K562 (cell line): Measurements from ENCODE around the gene PCF11. TPM values are rescaled to one million over a fixed set of nuclear protein-coding genes. Genes with fewer than 3 reads are reported as not detected.
A peak's percentile ranks its signal among the peaks of the same experiment; 100 is the strongest.

Experiments
- CTBP1 ChIP-seq: fragments of 450-650 bp; IDR thresholded peaks from 2 replicates; pipeline ENCODE4 v1.6.1; 2016; ENCODE audit warnings: borderline replicate concordance
- DPF2 ChIP-seq: fragments of 450-650 bp; IDR thresholded peaks from 2 replicates; pipeline ENCODE4 v1.6.1; 2016
- E2F1 ChIP-seq: sonication (generic); formaldehyde crosslinking; IDR thresholded peaks from 2 replicates; pipeline ENCODE4 v1.8.1; 2023; ENCODE audit warnings: mild to moderate bottlenecking, missing genetic modification reagents, moderate library complexity
- E2F6 ChIP-seq, 2 experiments: IDR thresholded peaks; 2 replicates each; pipeline ENCODE4 v1.6.1; 2011; ENCODE audit warnings: borderline replicate concordance in 1 of 2, control low read depth in 1 of 2, low read depth in 1 of 2, low read length in 1 of 2, mild to moderate bottlenecking in 1 of 2, mixed read lengths in 1 of 2, moderate library complexity in 1 of 2; ENCODE audit not compliant: insufficient read depth in 1 of 2, insufficient read length in 1 of 2, poor library complexity in 1 of 2, severe bottlenecking in 1 of 2; ENCODE audit errors: extremely low read depth in 1 of 2
- EHMT2 ChIP-seq: fragments of 450-650 bp; IDR thresholded peaks from 2 replicates; pipeline ENCODE4 v1.6.1; 2018; ENCODE audit warnings: antibody characterized with exemption
- IRF2 ChIP-seq: sonication (generic); formaldehyde crosslinking; IDR thresholded peaks from 2 replicates; pipeline ENCODE4 v1.8.1; 2022; ENCODE audit warnings: mild to moderate bottlenecking, missing genetic modification reagents
- MED1 ChIP-seq: sonication (generic); formaldehyde crosslinking; IDR thresholded peaks from 2 replicates; pipeline ENCODE4 v1.8.1; 2023; ENCODE audit warnings: missing genetic modification reagents, borderline replicate concordance
- NCOA1 ChIP-seq: fragments of 450-650 bp; IDR thresholded peaks from 2 replicates; pipeline ENCODE4 v1.6.1; 2016; ENCODE audit warnings: low read depth
- NKRF ChIP-seq: fragments of 450-650 bp; IDR thresholded peaks from 2 replicates; pipeline ENCODE4 v1.6.1; 2016; ENCODE audit warnings: borderline replicate concordance
- POLR2AphosphoS5 ChIP-seq: IDR thresholded peaks from 2 replicates; pipeline ENCODE4 v1.6.1; 2011; ENCODE audit warnings: mild to moderate bottlenecking, low read depth, low read length, moderate library complexity; ENCODE audit not compliant: control insufficient read depth, insufficient read depth
- SAFB2 ChIP-seq: fragments of 200-400 bp; formaldehyde crosslinking; IDR thresholded peaks from 2 replicates; pipeline ENCODE4 v1.6.1; 2018; ENCODE audit warnings: borderline replicate concordance, low read length, low read depth, moderate library complexity; ENCODE audit not compliant: severe bottlenecking
- SIN3A ChIP-seq, 2 experiments: fragments of 150-350 bp in 1 of 2; IDR thresholded peaks; 2 replicates each; pipeline ENCODE4 v1.6.1; 2011 to 2016; ENCODE audit warnings: borderline replicate concordance in 2 of 2, low read depth in 2 of 2, low read length in 2 of 2, mild to moderate bottlenecking in 2 of 2, moderate library complexity in 2 of 2; ENCODE audit not compliant: control insufficient read depth in 1 of 2
- SREBF2 ChIP-seq: sonication (generic); formaldehyde crosslinking; IDR thresholded peaks from 2 replicates; pipeline ENCODE4 v1.4.0; 2020; ENCODE audit warnings: mild to moderate bottlenecking, missing genetic modification reagents
- THRA ChIP-seq: fragments of 450-650 bp; IDR thresholded peaks from 2 replicates; pipeline ENCODE4 v1.6.1; 2017; ENCODE audit warnings: mild to moderate bottlenecking, moderate library complexity
- ZBTB8A ChIP-seq: fragments of 450-650 bp; IDR thresholded peaks from 2 replicates; pipeline ENCODE4 v1.6.1; 2018; ENCODE audit warnings: mild to moderate bottlenecking, moderate library complexity; ENCODE audit not compliant: partially characterized antibody
- ZC3H11A ChIP-seq: IDR thresholded peaks from 2 replicates; pipeline ENCODE4 v1.6.1; 2012; ENCODE audit warnings: low read depth, low read length, improper control_type of control experiment
- ZFX ChIP-seq: sonication (generic); formaldehyde crosslinking; IDR thresholded peaks from 2 replicates; pipeline ENCODE4 v1.8.0; 2022; ENCODE audit warnings: mild to moderate bottlenecking, missing genetic modification reagents, moderate library complexity
- ZNF217 ChIP-seq: sonication (generic); formaldehyde crosslinking; IDR thresholded peaks from 2 replicates; pipeline ENCODE4 v1.8.0; 2022; ENCODE audit warnings: mild to moderate bottlenecking, missing genetic modification reagents
- ZNF408 ChIP-seq: fragments of 250-450 bp; sonication (Bioruptor Pico); IDR thresholded peaks from 2 replicates; pipeline ENCODE4 v1.4.0; 2020; ENCODE audit warnings: low read depth, mild to moderate bottlenecking, moderate library complexity
- polyA plus RNA-seq, 8 experiments: library from polyadenylated mRNA; depleted of rRNA in 4 of 8; stranded (reverse) in 5 of 8; unstranded in 3 of 8; fragments of >200 nt; fragmentation: Nextera tagmentation in 2 of 8; fragmentation: Illumina TruSeq in 1 of 8; extraction: Ambion mirVana in 2 of 8; extraction: Trizol in 1 of 8; gene quantifications; 2 replicates each; pipeline versions ENCODE4 v1.2.1 to v1.2.3, GENCODE V29; 2011 to 2014; ENCODE audit warnings: inconsistent platforms in 1 of 8, missing spikeins in 1 of 8
- total RNA-seq, 7 experiments: library from RNA; depleted of rRNA in 6 of 7; stranded (reverse); fragments of >200 nt in 6 of 7; fragmentation: Illumina TruSeq in 2 of 7; extraction: Trizol in 2 of 7; gene quantifications; 2 replicates each; pipeline versions ENCODE4 v1.2.1 to v1.2.3, GENCODE V29; 2011 to 2021; ENCODE audit warnings: low replicate concordance in 1 of 7
- TF ChIP-seq, protein P1 (sequence below): sonication (generic); formaldehyde crosslinking; IDR thresholded peaks from 2 replicates; pipeline ENCODE4 v1.8.1; 2022; ENCODE audit warnings: missing genetic modification reagents

PCF11 gene
- total and polyA plus RNA-seq, 9 of the 15 experiments (the other 6 are each of a cell fraction or from before 2014, with no cell fraction given), result 9.3 to 91.6 (median 54.4) TPM

DNA sequence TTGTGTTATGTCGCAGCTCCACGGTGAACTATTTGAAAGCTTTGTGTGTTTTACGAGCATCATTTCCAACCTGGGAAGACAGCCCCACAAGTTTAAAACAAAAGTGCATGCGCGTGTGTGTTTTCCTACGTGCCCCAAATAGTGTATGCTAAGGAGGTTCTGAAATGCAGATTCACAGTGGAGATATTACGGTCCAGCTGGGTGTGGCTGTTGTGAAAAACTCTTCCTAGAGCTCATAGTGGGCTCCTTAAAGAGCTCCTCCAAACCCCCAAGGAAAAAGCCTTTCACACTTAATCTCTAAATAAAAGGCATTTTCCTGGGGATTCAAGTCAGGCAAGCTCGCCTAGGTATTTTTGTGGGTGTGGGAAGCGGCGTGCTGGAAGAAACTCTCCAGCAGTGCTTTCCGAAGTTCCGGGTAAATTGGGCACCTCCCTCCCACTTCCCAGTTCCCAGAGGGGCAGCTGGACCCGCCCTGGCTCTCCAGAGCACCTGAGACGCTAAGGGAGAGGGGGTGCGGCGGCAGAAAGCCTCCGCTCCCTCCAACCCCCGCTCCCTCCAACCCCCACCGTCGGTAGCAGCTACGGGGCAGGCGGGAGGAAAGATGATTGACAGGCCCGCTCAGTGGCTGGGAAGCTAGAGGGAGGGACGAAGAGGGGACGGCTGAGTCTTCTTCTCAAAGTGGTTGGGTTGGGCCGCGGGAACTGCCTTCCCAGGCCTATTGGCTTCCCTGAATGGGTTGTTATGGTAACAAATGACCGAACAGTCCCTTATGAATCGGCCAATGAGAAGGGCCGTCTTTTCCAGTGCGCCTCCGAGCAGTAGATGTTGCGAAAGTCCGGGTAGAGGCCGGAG is 561 bp upstream of the PCF11 start (continued):
- peak in 1 of 2 experiments; percentile 45 for TF ChIP-seq E2F6 (IDR thresholded peaks at IDR 0.05; ENCODE audit: borderline replicate concordance in 1 of 2, extremely low read depth in 1 of 2, insufficient read depth in 1 of 2, insufficient read length in 1 of 2, low read depth in 1 of 2, low read length in 1 of 2, poor library complexity in 1 of 2, severe bottlenecking in 1 of 2)
- TF ChIP-seq ZFX (CRISPR knock-in tag), result no peak
- no peak for TF ChIP-seq POLR2AphosphoS5
- no peak for TF ChIP-seq ZNF408 (CRISPR knock-in tag)
- no peak for TF ChIP-seq MED1 (CRISPR knock-in tag)
- peak; percentile 76 for TF ChIP-seq CTBP1
- TF ChIP-seq ZNF217 (CRISPR knock-in tag), result no peak
- no peak for TF ChIP-seq SAFB2
- TF ChIP-seq EHMT2, result no peak
- no peak for TF ChIP-seq ZC3H11A
- TF ChIP-seq, protein P1, sequence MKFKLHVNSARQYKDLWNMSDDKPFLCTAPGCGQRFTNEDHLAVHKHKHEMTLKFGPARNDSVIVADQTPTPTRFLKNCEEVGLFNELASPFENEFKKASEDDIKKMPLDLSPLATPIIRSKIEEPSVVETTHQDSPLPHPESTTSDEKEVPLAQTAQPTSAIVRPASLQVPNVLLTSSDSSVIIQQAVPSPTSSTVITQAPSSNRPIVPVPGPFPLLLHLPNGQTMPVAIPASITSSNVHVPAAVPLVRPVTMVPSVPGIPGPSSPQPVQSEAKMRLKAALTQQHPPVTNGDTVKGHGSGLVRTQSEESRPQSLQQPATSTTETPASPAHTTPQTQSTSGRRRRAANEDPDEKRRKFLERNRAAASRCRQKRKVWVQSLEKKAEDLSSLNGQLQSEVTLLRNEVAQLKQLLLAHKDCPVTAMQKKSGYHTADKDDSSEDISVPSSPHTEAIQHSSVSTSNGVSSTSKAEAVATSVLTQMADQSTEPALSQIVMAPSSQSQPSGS (CRISPR knock-in tag), result no peak
- TF ChIP-seq NKRF, result no peak
- no peak for TF ChIP-seq E2F1 (CRISPR knock-in tag)
- no peak for TF ChIP-seq SREBF2 (CRISPR knock-in tag)
- TF ChIP-seq THRA, result no peak
- no peak for TF ChIP-seq NCOA1
- 0 out of 2 replicates have a peak, but pooled peaks have one; percentile 63 for TF ChIP-seq DPF2
- no peak for TF ChIP-seq ZBTB8A
- TF ChIP-seq IRF2, result no peak
- peak; percentile 30 to 74; a peak in 2 of 4 replicates for TF ChIP-seq SIN3A (IDR thresholded peaks at IDR 0.05; ENCODE audit: borderline replicate concordance in 2 of 2, control insufficient read depth in 1 of 2, low read depth in 2 of 2, low read length in 2 of 2)
